Stimulated activated CD4-positive, alpha-beta T cell treated with anti-CD3 and anti-CD28 coated beads, Interleukin-4, amount 100 ng/mL, for 24 hours (primary cell): ENCODE measurements around the gene VAV2.

Experiments
- DNase-seq: peaks from one replicate; pipeline ENCODE4 v3.0.0-alpha.2; 2020

The VAV2 gene

DNA sequence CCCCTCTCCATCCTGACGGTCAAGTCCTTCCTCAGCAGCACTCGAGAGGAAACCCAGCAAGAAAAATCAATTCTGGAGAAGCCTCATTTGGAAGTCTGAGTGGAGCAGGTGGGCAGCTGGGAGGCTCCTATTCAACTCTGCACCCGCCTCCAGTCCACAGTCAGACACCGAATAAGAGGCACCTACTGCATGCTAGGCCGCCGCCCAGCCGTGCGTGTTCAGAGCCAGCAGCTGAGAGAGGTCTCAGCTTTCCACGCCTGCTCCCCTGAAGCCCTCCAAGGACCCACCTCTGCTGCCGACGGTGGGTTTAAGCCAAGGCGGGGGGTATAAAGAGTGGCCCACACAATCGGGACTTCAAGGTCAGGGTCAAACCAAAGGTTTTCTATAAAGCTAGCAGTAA lies 41.9 kb downstream of the VAV2 start:
- no peak for DNase-seq

DNA sequence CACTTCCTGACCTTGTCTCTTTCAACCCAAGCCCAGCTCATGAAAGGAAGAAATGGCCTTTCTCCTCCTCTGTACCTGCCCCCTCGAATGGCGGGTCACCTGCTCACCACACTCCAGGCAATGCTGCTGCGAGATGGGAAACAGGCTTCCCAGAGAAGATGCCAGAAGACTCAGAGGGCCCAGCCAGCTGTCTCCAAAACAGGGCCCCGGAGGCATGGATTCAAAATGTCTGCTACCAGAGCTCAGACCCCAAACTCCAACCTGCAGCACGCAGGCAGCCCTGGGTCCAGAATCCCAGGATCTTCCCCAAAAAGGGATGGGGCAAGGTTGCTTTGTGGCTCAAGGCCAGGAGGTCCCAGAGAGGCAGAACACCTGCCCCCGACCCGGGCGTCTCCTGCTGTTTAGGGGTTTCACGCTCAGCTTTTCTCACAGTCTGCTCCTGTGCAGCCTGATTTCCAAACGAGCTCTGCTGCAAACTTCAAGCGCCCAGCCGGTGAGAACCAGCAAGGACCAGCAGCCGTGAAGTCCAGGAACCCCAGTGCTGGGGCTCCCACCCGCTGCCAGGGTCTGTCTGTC lies 42.5 kb downstream of the VAV2 start:
- DNase-seq = no peak

DNA sequence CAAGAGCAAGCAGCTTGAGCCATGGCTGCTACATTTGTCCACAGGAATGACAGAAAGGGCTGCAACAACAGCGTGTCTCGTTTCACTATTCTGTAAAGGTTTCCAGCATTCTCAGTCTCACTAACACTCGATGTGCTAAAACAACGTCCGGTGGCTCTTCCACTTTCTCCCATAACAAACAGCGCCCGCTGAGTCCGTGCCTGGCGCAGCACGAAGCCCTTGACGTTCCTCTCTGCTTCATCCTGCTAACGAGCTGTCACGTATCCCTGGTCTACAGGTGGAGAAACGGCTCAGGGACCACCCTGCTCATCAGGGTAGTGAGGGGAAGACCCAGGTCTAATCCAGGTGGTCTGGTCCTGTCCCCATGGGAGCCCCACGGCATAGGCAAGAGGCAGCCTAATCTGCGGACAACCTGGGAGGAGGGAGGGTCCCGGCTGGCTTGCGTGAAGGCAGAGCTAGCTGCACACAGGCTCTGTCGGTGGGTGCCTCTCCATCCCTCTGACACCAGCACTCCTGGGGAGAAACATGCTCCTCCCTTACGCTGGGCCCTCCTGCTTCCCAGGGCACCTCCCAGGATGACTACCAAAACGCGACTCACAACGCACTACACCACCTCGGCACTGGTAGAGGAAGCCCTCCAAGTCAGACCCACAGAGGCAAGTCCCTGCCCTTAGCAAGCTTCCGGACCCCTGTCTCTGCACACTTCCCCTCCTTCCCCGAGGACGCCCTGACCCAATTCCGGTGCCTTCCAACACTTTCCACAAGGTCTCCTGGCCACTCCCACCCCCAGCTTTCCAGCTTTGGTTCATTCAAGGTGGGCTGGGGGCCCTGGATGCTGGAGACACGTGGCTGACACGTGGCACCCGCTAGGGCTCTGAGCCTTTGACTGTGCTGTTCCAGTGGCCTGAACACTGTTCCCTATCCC lies 43.3 kb downstream of the VAV2 start:
- no peak for DNase-seq

DNA sequence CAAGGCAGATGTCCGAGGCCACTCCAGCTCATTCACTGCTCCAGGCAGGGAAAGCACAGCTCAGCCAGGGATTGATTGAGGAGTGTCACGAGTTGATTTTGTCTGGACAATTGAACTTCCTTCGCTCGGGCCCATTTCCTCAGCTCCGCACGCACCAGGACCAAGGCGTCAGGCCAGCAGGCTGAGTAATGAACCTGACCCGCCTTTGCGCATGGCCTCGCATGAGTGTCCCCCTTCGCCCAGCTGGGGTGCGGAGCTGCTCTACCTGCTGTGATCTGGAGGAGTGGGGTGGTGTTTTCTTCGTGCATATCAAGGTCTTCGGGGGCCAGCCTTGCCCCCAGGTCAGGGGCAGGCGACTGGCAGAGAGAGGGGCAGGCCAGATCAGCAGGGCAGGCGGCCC lies 44.0 kb downstream of the VAV2 start:
- DNase-seq = no peak

DNA sequence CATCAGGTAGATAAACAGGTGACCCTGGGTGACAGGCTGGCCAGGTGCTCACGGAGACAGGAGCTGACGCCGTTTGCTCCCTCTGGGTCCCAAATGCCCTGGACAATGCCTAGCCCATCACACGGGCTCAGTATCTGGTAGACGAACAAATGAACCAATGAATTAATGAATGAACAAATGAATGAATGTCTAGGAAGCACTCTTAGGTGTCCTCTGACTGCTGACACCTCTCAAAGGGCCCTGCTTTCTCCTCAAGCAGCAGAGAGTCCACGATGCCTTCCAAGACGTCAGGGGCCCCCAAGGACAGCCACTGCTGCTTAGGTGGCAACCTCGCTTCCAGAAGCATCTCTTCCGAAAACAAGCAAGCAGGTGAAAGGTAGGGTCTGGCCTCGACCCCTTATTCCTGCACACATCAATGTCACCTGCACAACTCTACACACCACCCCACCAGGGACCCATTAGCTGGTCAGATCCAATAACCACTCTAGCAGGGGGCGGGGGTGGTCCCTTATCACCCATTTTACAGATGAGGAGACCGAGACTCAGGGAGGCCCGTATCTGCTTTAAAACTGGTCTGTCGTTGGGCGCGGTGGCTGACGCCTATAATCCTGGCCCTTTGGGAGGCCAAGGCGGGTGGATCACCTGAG lies 45.2 kb downstream of the VAV2 start:
- no peak for DNase-seq

DNA sequence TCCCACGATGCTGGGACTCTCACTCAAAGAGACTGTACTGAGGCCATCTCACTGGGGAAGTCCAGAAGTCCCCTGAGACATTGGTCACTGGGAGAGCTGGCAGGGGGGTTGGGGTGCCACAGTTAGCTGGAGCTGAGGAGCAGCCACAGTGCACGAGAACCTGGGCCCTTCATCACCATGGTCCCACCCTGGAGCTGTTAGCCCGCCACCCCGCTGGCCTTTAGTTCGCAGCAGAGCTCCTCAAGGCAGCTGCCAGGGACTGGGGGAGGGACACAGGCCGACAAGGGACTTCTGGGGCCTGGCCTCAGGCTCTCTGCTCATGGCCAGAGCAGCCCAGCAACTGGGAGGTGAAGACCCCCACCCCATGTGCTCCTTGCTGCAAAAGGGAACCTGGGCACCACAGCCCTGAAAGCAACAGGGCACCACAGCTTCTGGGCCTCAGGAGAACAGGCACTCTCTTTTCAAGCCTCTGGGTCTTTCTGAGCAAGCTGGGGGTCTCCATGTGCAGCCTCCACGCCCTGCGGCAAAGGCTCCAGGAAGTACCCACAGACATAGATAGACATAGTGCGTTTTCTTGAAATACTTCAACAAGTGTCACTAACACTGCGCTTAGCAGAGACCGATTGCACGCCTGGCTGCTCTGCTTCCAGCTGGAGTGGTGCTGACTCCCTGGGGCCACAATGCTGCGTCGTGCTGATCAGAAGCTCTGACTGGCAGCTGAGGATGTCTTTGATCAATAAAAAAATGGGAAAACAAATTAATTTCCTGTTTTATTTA lies 46.0 kb downstream of the VAV2 start:
- no peak for DNase-seq

DNA sequence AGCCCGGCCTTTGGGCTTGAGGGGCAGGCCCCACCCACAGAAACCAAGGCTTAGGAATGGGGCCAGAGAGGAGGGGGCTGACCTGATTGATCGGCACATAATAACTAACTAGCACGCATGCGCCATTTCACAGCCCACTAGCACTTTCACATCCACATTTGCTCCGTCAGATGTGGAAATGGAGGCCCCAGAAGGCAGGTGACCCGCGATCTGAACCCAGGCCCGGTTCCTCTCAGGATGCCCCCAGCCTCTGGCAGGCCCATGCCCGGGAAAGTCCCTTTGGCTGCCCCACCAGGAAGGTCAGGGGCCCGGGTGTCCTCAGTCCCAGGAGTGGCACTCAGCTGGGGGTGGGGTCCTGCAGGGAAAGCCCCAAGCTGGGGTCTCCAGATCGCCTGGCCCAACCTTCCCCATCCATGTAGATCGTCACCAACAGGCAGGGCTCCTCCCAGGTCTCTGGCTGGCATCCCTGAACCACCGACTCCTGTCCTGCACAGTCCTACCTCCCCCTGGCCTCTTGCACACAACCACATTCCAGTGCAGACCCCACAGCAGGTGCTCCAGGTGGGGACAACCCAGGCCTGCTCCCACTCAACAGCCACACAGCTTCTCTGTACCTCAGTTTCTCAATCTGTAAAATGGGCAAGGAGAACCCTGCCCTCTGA lies 46.7 kb downstream of the VAV2 start:
- no peak for DNase-seq

DNA sequence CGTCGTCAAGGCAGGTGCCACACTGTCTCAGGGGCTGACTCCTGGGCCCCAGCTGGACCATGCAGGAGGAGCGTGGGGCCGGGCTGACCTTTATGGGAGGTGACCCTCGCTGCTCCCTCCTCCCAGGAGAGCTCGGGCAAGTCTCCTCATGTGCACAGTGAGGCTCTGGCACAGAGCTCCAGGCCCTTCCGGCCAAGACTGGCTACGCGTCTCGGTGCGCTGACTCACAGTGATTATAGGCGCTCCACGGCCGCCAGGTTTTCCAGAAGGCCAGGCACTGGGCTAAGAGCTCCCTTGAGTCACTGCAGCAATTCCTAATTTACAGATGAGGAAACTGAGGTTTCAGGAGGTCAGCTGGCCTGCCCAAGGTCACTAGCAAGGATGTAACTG lies 47.4 kb downstream of the VAV2 start:
- DNase-seq = no peak

DNA sequence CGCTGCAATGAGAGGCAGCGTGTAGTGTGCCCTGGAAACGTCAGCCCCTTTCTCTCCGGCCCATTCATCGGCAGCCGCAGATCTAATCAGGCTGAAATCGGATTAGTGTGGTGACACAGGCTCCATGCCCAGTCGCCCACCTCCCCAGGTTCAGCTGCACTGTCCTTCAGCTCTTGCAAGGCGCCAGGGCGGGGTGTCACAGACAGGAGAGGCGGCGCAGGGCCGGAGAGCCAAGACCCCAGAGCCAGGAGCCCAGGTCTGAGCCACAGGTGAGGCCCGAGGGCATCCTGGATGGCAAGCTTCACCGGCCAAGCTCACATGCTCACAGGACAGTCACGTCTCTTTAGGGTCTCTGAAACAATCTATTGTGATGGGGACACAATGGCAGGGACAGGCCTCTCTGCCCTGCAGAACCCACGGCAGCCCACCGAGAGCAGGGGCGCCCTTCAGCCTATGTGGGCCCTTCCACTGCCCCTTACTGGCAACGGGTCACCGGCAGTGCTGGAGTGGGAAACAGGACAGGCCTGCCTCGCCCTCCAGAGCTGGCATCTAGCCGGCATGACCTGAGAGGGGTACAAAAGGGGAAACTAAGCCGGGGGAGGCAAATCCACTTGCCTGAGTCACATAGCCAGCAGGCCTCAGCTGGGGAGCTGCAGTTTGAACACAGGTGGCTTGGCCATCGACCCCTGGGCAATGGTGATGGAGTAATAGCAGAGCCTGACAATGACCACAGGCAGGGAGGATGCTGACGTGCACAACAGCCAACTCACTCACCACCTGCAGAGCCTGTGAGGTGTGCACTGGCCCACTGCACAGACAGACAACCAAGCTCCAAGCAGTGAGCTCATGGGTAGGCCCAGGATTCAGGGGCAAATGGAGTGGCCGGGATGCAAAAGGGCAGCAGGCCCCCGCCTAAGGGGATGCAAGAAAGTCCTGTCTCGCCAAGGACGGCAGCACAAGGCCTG lies 48.1 kb downstream of the VAV2 start:
- DNase-seq = no peak

DNA sequence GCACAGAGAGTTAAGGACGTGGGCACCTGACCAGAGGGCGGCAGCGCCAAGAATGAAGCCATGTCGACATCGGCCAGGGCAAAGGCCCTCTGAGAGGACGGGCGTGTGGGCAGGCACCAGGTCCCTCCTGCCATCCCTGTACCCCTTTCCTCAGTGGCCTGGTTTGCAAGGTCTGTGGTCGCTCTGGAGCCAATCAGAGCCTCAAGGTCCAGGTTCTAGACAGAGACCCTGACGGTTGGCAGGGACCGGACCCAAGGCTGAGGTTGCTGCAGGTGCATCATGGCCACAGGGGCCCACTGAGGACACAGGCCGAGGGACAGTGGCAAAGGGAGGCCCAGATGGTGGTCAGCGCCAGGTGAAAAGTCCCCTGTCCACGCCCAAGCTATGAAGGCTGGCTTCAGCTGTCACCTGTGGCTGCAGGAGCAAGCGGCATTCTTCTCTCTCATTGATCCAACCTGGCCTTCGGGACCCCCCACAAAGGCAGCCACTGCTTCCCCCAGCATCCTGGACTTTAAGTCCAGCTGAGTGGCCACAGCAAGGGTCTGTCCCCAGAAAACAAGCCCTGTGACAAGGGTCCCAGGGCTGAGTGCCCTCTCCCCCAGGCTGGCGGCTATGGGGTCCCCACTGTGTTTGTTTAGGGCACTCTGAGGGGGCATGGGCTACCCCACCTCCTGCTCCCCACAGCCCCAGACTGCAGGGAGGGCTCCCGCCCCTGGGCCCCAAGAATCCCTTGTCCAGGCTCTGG lies 48.9 kb downstream of the VAV2 start:
- no peak for DNase-seq

DNA sequence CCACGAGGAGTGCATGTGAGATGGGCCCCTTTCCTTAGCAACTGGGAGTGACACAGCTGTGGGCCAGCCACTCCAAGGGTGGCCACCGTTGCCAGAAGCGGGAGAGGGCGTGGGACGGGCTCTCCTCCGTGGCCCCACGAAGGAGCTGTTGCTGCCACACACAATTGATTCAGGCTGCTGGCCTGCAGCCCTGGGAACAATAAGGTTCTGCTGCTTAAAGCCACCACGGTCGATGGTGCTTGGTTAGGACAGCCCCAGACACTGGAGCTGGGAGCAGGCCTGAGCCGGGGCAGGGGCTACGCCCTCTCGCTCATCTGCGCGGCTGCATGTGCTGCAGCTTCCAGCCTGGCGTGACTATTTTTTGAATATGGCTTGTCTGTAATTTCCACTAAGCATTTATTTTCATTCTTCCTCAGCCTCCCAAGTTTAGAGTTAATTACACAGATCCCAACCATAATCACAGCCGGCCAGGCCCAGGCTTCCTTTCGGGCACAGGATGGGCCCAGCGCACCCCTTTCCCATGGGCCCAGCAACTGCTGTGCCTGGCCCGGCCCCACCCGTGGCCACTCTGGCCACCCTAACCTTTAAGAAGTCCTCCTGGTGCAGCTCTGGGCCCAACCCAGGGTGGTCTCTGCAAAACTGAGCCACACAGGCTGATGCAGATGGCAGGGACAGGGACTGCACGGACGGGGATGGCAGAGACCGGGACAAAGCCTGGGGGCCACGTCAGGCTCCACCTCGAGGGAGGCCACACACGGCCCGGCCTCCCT lies 49.7 kb downstream of the VAV2 start:
- DNase-seq = no peak

DNA sequence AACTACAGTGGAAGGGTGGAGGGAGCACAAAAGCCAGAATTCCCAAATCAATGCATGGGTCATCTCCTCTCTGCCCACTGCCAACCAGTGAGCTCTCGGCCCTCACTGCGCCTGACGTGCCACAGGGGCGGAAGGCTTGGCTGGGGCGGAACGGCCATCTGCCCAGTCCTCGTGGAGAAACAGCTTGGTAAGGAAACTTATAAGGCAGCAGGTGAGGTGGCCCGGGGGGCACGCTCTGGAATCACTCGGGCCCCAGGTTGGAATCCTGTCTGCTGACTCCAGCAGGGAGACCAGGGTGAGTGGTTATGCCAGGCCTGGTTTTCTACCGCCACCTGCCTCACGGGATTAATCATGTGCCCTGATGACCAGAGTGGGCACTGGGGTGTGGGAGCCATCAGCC lies 52.3 kb downstream of the VAV2 start:
- no peak for DNase-seq

DNA sequence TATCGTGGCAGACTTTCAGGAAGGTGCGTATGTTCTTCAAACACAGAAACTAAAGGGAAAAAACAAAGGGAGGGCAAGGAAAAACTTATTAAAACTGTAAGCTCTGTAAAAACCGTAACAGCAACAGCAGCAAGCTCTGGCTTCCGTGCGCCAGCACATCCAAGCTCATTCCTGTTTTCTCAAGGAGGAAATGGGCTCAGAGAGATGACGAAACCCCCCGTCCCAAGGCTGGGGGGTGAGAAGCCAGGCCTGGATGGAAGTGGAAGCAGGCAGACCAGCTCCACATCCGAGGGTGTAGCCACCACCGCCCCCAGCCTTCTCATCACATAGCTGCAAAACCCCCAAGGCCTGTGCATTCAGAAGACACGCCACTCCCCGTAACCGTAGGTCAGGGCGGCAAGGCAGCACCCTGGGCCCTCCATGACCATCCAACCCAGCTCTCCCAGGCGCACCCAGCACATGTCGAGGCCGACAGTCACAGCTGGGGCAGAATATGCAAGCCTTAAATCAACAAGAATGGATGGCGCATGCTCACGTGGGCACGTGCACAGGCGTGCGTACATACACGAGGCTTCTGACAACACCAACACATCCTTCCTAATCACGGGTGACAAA lies 52.8 kb downstream of the VAV2 start:
- no peak for DNase-seq

DNA sequence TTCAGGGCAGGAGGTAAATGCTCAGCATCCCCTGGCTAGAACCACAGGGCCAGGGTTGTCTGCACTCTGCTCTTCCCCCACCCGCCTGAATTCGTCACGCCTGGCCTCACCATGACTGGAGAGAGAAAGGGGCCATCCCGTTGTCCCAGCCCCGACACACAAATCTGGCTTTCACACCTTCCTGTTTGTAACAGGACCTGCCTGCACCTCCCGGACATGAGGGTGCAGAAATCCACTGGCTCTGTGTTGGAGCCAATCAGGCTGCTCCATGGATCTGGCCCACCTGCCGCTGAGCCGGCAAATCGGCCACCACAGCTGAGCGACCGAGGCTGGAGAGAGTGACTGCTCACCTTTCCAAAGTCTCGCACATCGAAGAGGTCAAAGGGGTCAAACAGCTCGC lies 53.4 kb downstream of the VAV2 start:
- DNase-seq = no peak

DNA sequence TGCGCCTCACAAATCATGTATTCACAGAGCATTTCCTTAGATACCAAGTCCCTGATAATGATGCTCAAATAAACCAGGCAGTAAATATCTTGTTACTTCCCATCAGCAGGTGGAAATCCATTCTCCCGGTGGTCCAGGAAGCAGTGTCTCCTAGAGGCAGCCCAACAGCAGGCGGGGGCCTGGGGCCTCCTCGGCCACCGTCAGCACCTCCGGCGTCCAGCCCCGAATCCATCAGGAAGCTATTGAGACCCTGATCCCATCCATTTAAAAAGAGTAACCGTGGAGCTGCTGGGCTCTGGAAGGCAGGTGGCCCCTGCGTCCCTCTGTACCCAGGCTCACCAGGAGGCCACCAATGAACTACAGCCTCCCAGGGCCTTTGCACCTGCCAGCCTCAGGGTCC lies 54.0 kb downstream of the VAV2 start:
- no peak for DNase-seq

DNA sequence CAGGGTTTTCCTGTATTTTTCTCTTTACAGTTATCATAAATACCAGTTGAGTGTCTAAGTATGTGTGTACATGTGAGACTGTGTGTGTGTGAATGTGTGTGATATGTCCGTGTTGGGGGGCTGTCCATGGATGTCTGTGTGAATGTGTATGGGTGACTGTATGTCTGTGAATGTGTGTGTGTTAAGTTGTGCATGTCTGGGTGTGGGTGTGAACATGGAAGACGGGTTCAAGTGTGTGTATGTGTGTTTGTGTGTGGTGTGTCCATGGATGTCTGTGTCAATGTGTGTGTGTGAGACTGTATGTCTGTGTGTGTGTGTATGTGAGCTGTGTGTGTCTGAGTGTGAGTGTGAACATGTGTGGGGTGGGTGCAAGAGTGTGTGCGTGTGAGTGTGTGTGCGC lies 55.0 kb downstream of the VAV2 start:
- no peak for DNase-seq

DNA sequence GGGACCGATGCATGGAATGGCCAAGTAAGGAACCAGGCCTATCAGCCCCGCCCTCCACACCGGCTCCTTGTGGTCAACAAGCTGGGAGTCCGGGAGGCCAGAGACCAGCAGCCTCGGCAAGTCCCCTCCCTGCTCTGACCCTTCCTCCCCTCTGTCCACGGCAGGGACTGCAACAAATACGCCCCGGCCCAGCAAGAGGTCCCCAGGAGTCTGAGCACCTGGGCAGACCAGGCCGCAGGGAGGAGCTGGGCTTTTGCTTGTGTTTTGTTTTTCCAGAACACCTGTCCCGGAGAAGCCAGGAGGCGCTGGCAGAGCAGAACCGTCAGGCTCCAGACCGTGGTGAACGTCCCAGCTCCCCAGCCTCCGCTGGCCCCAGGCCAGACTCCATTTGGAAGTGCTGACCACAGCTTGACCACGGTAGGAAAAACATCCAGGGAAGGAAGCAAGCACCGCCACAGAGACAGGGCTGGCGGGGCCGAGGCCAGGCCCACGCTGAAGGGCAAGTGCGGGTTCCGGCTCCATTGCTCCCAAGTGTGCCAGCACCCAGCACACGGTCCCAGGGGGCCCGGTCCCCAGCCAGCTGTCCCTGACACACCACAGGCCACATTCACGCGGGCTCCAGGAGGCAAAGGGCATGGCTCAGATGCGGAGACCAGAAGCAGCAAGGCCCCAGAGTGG lies 56.7 kb downstream of the VAV2 start:
- no peak for DNase-seq

DNA sequence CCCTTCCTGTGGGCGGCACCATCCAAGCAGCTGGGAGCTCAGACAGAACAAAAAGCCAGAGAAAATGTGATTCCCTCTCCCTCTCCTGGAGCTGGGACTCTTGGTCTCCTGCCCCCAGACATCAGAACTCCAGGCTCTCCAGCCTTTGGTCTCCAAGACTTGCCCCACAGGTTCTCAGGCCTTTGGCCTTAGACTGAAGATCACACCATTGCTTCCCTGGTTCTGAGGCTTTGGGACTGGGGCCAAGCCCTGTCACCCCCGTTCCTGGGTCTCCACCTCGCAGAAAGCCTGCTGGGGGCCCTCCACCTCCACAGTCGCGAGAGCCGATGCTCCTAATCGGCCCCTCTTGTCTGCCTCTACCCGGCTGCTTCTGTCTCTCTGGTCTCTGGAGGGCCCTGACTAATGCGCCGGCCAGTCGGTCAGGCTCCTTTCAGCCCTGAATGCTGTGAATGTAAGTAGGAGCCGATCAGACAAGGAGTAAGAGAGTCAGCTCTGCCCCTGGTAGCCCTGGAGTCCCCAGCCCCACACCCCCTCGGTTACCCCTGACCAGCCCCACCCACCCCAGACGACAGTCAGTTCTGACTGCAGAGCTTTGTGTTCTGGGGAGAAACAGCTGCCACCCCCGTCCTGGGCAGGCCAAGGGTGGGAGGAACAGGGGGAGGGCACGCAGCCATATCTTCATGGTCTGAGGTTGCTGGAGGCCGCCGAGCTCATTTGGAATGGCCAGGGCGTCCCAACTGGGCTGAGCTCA lies 57.5 kb downstream of the VAV2 start:
- DNase-seq = no peak
